Liver (tissue), 9 donors: ENCODE data around the gene UAP1. TPM values are rescaled to one million over a fixed set of nuclear protein-coding genes. Genes with fewer than 3 reads are reported as not detected.

Experiments used
- DNase-seq: peaks from one replicate; pipeline ENCODE4 v3.0.0-alpha.2; 2017; ENCODE audit warnings: low spot score
- H3K27ac ChIP-seq, 2 donors: one replicate each; pipeline ENCODE4 v1.7.0; 2013; ENCODE audit warnings: inconsistent platforms in 2 of 2, low read length in 2 of 2, control low read depth in 1 of 2, low read depth in 1 of 2, mild to moderate bottlenecking in 1 of 2
- H3K27me3 ChIP-seq, 4 donors: one replicate each; pipeline versions ENCODE4 v1.6.1 to v1.7.0; 2013; ENCODE audit warnings: low read length in 3 of 4, inconsistent platforms in 1 of 4, mild to moderate bottlenecking in 1 of 4, moderate library complexity in 1 of 4; ENCODE audit not compliant: control insufficient read depth in 4 of 4, insufficient read depth in 4 of 4
- H3K36me3 ChIP-seq, 4 donors: one replicate each; pipeline versions ENCODE4 v1.6.1 to v1.7.0; 2013; ENCODE audit warnings: low read length in 3 of 4, mild to moderate bottlenecking in 3 of 4, low read depth in 1 of 4, moderate library complexity in 1 of 4; ENCODE audit not compliant: control insufficient read depth in 4 of 4, insufficient read depth in 3 of 4
- H3K4me1 ChIP-seq, 4 donors: one replicate each; pipeline versions ENCODE4 v1.6.1 to v1.7.0; 2013; ENCODE audit warnings: low read length in 3 of 4, mild to moderate bottlenecking in 3 of 4, moderate library complexity in 1 of 4; ENCODE audit not compliant: control insufficient read depth in 4 of 4, insufficient read depth in 4 of 4
- H3K4me3 ChIP-seq, 3 donors: one replicate each; pipeline versions ENCODE4 v1.6.1 to v1.7.0; 2013; ENCODE audit warnings: low read length in 3 of 3, control low read depth in 1 of 3, low read depth in 1 of 3, mild to moderate bottlenecking in 1 of 3
- H3K9ac ChIP-seq, 2 donors: one replicate each; pipeline ENCODE4 v1.7.0; 2013; ENCODE audit warnings: low read length in 2 of 2, mild to moderate bottlenecking in 2 of 2, moderate library complexity in 2 of 2, control low read depth in 1 of 2, low read depth in 1 of 2
- H3K9me3 ChIP-seq, 4 donors: one replicate each; pipeline versions ENCODE4 v1.6.1 to v1.7.0; 2013; ENCODE audit warnings: low read length in 3 of 4; ENCODE audit not compliant: control insufficient read depth in 4 of 4
- FOXA1 ChIP-seq: IDR thresholded peaks from 2 replicates; pipeline ENCODE4 v1.6.1; 2016; ENCODE audit warnings: antibody characterized with exemption
- FOXA2 ChIP-seq: IDR thresholded peaks from 2 replicates; pipeline ENCODE4 v1.6.1; 2016; ENCODE audit warnings: antibody characterized with exemption
- GABPA ChIP-seq, 2 donors: IDR thresholded peaks in 1 of 2; conservative IDR thresholded peaks in 1 of 2; 2 replicates each; pipeline ENCODE4 v1.6.1; 2016; ENCODE audit warnings: antibody characterized with exemption in 2 of 2, mild to moderate bottlenecking in 1 of 2, moderate library complexity in 1 of 2
- HNF4A ChIP-seq, 2 donors: conservative IDR thresholded peaks; 2 replicates each; pipeline ENCODE4 v1.6.1; 2016; ENCODE audit warnings: antibody characterized with exemption in 2 of 2, mild to moderate bottlenecking in 2 of 2
- JUND ChIP-seq, 2 donors: IDR thresholded peaks; 2 replicates each; pipeline ENCODE4 v1.6.1; 2016; ENCODE audit warnings: antibody characterized with exemption in 2 of 2
- NR2F2 ChIP-seq: IDR thresholded peaks from 2 replicates; pipeline ENCODE4 v1.6.1; 2016; ENCODE audit warnings: antibody characterized with exemption
- RAD21 ChIP-seq, 2 donors: IDR thresholded peaks; 2 replicates each; pipeline ENCODE4 v1.6.1; 2016; ENCODE audit warnings: antibody characterized with exemption in 2 of 2, mild to moderate bottlenecking in 2 of 2
- RXRA ChIP-seq, 2 donors: IDR thresholded peaks; 2 replicates each; pipeline ENCODE4 v1.6.1; 2017 to 2018; ENCODE audit warnings: antibody characterized with exemption in 2 of 2, mild to moderate bottlenecking in 1 of 2
- SP1 ChIP-seq: IDR thresholded peaks from 2 replicates; pipeline ENCODE4 v1.6.1; 2018; ENCODE audit warnings: antibody characterized with exemption, mild to moderate bottlenecking
- TAF1 ChIP-seq: conservative IDR thresholded peaks from 2 replicates; pipeline ENCODE4 v1.6.1; 2016; ENCODE audit warnings: antibody characterized with exemption, mild to moderate bottlenecking
- ZBTB33 ChIP-seq: IDR thresholded peaks from 2 replicates; pipeline ENCODE4 v1.6.1; 2016; ENCODE audit warnings: antibody characterized with exemption
- WGBS: extraction: QIAGEN DNeasy Blood & Tissue Kit; methylation state at CpG from one replicate; pipeline ENCODE4 v1.1.7; 2013; 5-methylcytosine and 5-hydroxymethylcytosine counted together
- polyA plus RNA-seq, 2 donors: library from polyadenylated mRNA; stranded (reverse) in 1 of 2; unstranded in 1 of 2; fragments of 200-250 nt in 1 of 2; fragments of >200 nt in 1 of 2; fragmentation: Nextera tagmentation in 1 of 2; extraction: Ambion mirVana in 1 of 2; gene quantifications; one replicate each; pipeline versions ENCODE4 v1.2.1 to v1.2.3, GENCODE V29; 2013 to 2015
- total RNA-seq, 2 donors: library from RNA; depleted of rRNA; stranded (reverse); fragments of >200 nt; gene quantifications; one replicate each; pipeline ENCODE4 v1.2.3, GENCODE V29; 2014
- TF ChIP-seq, protein P1 (sequence below): IDR thresholded peaks from 2 replicates; pipeline ENCODE4 v1.6.1; 2016; ENCODE audit warnings: antibody characterized with exemption, mild to moderate bottlenecking
- TF ChIP-seq, protein P2 (sequence below): fragments of 150-350 bp; IDR thresholded peaks from 2 replicates; pipeline ENCODE4 v1.5.1; 2017; ENCODE audit warnings: improper control_type of control experiment, low read depth, low read length; ENCODE audit not compliant: missing input control
- donor health status: healthy.
- donor health status: healthy.
- donor health status: healthy.
- donor health status: healthy.
- donor health status: healthy.

The UAP1 gene
- total and polyA plus RNA-seq, 4 donors = 28.9 to 120 (median 51.7) TPM

DNA sequence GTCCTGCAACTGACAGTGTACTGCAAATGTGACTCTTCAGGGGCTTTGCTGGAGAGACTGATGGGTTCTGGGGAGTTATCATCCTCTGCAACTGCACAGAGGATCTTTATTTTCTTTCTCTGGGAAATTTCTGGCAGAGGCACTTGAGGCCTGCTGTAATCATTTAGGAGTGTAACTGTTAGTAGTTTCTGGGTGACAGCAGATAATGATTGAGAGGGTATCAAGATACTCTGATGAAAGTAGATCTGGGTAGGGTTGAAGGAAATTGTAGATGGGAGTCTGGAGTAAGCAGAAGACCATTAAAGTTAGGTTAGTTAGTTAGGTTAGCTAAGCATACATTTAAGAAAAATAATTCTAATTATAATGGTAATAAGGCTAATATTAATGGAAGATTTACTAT is 59.7 kb downstream of the UAP1 start:
- no peaks in the 10 kb centered on the region for H3K27me3 ChIP-seq
- no peak overlapping the region for H3K9ac ChIP-seq
- no peak overlapping the region for H3K4me3 ChIP-seq
- TF ChIP-seq SP1 (no peak), JUND (IDR thresholded peaks at IDR 0.05) (no peak), GABPA (IDR thresholded peaks at IDR 0.05 in 1 of 2, conservative IDR thresholded peaks at IDR 0.05 in 1 of 2) (no peak), ZBTB33 (no peak)
- TF ChIP-seq, protein P1, sequence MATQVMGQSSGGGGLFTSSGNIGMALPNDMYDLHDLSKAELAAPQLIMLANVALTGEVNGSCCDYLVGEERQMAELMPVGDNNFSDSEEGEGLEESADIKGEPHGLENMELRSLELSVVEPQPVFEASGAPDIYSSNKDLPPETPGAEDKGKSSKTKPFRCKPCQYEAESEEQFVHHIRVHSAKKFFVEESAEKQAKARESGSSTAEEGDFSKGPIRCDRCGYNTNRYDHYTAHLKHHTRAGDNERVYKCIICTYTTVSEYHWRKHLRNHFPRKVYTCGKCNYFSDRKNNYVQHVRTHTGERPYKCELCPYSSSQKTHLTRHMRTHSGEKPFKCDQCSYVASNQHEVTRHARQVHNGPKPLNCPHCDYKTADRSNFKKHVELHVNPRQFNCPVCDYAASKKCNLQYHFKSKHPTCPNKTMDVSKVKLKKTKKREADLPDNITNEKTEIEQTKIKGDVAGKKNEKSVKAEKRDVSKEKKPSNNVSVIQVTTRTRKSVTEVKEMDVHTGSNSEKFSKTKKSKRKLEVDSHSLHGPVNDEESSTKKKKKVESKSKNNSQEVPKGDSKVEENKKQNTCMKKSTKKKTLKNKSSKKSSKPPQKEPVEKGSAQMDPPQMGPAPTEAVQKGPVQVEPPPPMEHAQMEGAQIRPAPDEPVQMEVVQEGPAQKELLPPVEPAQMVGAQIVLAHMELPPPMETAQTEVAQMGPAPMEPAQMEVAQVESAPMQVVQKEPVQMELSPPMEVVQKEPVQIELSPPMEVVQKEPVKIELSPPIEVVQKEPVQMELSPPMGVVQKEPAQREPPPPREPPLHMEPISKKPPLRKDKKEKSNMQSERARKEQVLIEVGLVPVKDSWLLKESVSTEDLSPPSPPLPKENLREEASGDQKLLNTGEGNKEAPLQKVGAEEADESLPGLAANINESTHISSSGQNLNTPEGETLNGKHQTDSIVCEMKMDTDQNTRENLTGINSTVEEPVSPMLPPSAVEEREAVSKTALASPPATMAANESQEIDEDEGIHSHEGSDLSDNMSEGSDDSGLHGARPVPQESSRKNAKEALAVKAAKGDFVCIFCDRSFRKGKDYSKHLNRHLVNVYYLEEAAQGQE = no peak
- H3K9me3 ChIP-seq = peaks cover 1 to 8% (median 5%) of the 10 kb centered on the region in 4 donors
- no peak for DNase-seq
- no peaks in the 10 kb centered on the region for H3K4me1 ChIP-seq
- no peak overlapping the region for H3K27ac ChIP-seq
- H3K36me3 ChIP-seq = no peaks in the 10 kb centered on the region

GRCh38 chr1:162625679-162626078 is 64.2 kb downstream of the UAP1 start:
- Histone ChIP-seq H3K9me3 (no peaks in the 10 kb centered on the region), H3K9ac (no peak overlapping the region), H3K4me3 (no peak overlapping the region), H3K36me3 (no peaks in the 10 kb centered on the region), H3K27ac (no peak overlapping the region), H3K27me3 (no peaks in the 10 kb centered on the region), H3K4me1 (no peaks in the 10 kb centered on the region)
- DNase-seq = no peak
- TF ChIP-seq FOXA1 = no peak
- TF ChIP-seq, protein P2, sequence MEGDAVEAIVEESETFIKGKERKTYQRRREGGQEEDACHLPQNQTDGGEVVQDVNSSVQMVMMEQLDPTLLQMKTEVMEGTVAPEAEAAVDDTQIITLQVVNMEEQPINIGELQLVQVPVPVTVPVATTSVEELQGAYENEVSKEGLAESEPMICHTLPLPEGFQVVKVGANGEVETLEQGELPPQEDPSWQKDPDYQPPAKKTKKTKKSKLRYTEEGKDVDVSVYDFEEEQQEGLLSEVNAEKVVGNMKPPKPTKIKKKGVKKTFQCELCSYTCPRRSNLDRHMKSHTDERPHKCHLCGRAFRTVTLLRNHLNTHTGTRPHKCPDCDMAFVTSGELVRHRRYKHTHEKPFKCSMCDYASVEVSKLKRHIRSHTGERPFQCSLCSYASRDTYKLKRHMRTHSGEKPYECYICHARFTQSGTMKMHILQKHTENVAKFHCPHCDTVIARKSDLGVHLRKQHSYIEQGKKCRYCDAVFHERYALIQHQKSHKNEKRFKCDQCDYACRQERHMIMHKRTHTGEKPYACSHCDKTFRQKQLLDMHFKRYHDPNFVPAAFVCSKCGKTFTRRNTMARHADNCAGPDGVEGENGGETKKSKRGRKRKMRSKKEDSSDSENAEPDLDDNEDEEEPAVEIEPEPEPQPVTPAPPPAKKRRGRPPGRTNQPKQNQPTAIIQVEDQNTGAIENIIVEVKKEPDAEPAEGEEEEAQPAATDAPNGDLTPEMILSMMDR = no peak
- TF ChIP-seq SP1 = no peak
- TF ChIP-seq HNF4A (conservative IDR thresholded peaks at IDR 0.05) = no peak
- TF ChIP-seq RXRA (IDR thresholded peaks at IDR 0.05) = no peak
- no peak for TF ChIP-seq JUND (IDR thresholded peaks at IDR 0.05)
- no peak for TF ChIP-seq RAD21 (IDR thresholded peaks at IDR 0.05)
- no peak for TF ChIP-seq GABPA (IDR thresholded peaks at IDR 0.05 in 1 of 2, conservative IDR thresholded peaks at IDR 0.05 in 1 of 2)
- TF ChIP-seq NR2F2 = no peak
- no peak for TF ChIP-seq ZBTB33
- no peak for TF ChIP-seq TAF1
- no peak for TF ChIP-seq FOXA2
- 86% methylated on average over 2 of the region's 2 CpGs for WGBS
